Fibroblast of the aortic adventitia (primary cell): ENCODE data around the gene PLEKHA1. TPM values are rescaled to one million over a fixed set of nuclear protein-coding genes. Genes with fewer than 3 reads are reported as not detected.

Experiments
- DNase-seq: peaks from one replicate; pipeline ENCODE4 v3.0.0-alpha.2; 2010; ENCODE audit warnings: low read depth
- H3K4me3 ChIP-seq: 2 replicates; pipeline ENCODE4 v1.5.1; 2011; ENCODE audit warnings: low read depth, mild to moderate bottlenecking, control low read depth, low read length, moderate library complexity
- total RNA-seq: library from RNA; depleted of rRNA; stranded (reverse); fragments of >200 nt; gene quantifications from 2 replicates; pipeline ENCODE4 v1.2.3, GENCODE V29; 2012; ENCODE audit warnings: low replicate concordance
- TF ChIP-seq, protein P1 (sequence below): IDR thresholded peaks from 2 replicates; pipeline ENCODE4 v1.5.1; 2011; ENCODE audit warnings: mild to moderate bottlenecking, low read length, control low read depth, inconsistent platforms; ENCODE audit not compliant: insufficient read depth

The PLEKHA1 gene
- total RNA-seq, result 16.5 and 29.8 TPM in 2 replicates

DNA sequence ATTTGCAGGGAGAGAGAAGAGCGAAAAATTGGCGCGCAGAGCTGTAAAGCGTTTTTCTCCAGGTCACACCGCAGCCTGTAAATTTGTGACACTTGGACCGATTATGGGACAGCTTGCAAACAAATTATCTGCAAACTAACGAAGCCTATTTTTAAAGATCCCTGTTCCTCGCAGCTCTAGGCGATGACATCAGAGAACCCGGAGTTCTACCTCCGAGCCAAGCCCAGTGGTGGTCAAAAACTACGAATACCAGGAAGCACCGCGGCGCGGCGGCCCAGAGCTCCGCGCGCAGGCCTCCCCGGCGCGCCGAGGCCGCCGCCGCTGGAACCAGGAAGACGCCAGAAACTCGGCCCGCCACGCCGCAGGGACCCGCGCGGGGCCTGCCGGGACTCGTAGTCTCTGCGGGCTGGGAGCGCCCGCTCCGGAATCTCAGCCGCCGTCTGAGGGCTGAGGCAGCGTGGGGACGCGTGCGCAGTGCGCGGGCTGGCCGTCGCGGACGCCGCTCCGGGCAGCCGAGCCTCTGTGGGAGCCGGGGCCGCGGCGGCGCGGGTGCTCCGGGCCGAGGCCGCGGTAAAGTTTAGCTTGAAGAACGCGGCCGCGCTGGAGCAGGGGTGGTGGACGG is at the start of gene PLEKHA1:
TSS of gene PLEKHA1 (plus strand) at position 472 of the 622 bp plus-strand sequence. CDS start 18,493 bp downstream, outside the sequence.
- peak within 1 kb of the TSS; percentile 75 for H3K4me3 ChIP-seq
- TF ChIP-seq, protein P1, sequence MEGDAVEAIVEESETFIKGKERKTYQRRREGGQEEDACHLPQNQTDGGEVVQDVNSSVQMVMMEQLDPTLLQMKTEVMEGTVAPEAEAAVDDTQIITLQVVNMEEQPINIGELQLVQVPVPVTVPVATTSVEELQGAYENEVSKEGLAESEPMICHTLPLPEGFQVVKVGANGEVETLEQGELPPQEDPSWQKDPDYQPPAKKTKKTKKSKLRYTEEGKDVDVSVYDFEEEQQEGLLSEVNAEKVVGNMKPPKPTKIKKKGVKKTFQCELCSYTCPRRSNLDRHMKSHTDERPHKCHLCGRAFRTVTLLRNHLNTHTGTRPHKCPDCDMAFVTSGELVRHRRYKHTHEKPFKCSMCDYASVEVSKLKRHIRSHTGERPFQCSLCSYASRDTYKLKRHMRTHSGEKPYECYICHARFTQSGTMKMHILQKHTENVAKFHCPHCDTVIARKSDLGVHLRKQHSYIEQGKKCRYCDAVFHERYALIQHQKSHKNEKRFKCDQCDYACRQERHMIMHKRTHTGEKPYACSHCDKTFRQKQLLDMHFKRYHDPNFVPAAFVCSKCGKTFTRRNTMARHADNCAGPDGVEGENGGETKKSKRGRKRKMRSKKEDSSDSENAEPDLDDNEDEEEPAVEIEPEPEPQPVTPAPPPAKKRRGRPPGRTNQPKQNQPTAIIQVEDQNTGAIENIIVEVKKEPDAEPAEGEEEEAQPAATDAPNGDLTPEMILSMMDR, result no peak
- peak; percentile 89 for DNase-seq

DNA sequence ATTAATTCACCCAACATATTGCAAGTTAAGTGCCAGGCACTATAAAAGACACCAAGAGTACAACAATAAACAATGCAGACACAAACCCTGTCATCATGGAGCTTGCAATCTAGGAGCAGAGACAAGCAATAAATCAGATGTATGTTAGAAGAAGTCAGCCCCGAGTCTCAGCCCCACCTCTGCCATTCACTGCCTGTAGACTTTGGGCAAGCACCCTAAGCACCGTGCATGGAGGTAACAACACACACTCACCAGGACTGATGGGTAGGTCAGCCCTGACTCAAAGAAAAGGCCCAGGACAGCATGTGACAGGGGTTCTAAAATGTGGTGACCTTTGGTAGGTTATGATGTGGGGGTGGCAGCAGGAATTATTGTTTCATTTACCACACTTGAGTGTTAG is 49.3 kb upstream of the PLEKHA1 start:
- TF ChIP-seq, protein P1, result no peak
- DNase-seq, result no peak
- H3K4me3 ChIP-seq, result no peak overlapping the region

DNA sequence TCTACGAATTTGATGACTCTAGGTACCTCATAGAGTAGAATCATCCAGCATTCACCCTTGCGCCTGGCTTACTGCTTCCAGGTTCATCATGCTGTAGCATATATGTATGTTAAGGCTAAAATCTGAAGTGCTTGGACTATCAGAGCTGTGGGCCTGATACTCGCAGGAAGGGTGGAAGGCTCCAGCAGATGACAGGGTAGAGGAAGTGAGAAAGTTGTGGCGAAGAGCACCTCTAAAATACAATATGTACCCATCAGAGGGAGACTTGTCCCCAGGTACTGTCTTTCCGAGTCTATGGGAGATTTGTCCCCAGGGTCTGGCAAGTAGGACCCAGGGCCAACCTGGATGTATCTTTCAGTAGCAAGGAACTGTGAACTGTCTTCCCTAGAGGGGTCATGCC is 48.1 kb upstream of the PLEKHA1 start:
- TF ChIP-seq, protein P1, result no peak
- no peak for DNase-seq

DNA sequence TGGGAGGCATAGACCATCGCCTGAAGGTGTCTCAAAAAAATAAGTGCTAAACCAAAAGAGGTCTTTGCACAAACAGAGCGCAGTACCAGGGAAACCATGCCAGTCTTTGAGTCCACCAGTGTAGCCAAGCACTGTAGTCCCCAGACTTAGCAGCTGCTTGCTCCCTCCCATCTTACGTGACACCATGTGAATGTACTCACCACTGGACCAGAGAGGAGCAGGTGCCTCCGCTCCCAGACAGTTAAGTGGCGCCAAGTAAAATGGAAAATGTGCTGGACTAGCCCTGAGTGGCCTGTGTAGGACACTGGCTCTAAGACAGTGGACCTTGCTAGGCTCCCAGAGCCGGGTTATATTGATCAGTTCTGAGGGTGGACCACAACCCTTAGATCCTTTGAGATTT is 47.7 kb upstream of the PLEKHA1 start:
- no peak overlapping the region for H3K4me3 ChIP-seq
- TF ChIP-seq, protein P1, result no peak

More for the DNA sequence above, 48.1 kb upstream of the PLEKHA1 start:
- H3K4me3 ChIP-seq, result no peak overlapping the region

DNA sequence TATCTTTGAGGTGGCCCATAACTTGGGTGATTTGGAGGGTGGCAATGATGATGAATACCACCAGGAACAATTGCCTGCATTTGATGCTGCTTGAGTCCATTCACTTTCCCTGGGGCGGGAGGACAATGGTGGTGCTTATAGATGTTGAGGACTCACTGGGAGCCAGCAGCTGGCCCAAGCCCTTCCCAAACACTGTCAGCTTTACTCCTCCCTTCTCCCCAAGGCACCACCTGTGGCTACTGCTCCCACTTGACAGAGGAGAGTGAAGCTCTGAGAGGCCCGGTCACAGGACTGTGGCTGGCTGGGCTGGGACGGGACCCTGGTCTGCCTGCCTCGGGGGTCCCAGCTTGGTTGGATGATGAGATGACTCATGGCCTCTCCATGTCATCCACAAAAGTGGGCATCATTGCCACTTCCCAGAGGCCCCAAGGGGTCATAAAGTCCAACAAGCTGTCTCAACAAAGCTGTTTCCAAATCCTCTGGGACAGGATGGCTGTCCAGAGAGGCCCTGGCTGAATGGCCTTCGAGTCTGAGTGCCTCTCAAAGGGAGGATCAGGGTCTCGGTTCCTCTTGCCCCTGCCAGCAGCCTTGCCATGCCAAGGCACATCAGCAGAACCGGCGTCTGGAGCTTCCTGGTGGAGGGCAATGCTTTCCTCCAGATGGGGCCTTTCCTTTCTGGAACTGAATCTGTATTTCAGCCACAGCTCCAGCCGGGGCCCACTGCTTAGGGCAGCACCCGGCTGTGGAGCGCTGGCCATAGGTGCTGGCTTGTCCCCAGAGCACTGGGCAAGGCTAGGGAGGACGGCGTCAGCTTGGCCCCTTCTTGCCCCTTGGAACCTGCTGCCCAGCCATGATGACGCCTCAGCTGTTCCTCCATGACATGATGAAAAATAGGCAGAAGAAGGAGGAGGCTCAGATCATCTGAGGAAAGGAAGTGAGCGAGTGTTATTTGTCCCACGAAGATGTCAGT is 47.0 kb upstream of the PLEKHA1 start:
- DNase-seq, result no peak
- TF ChIP-seq, protein P1, result no peak
- H3K4me3 ChIP-seq, result no peak overlapping the region

More for the DNA sequence above, 47.7 kb upstream of the PLEKHA1 start:
- DNase-seq, result no peak

DNA sequence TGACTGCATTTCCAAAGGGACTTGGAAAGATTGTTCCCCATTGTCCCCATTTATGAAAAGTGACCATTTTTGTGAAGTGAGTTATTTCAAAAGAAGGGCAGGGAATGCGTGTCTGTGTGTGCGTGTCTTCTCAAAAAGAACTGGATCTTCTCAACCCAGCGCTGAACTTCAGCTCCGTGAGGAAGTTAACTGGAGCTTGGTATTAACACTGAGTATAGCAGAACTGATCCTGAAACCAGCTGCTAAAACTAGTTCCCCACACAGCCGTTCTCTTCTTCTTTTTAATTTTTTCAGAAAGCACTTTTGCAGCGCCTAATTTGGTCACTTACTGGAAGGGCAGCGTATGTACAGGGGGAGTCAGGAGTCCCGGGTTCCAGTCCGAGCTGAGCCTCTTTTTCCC is 45.8 kb upstream of the PLEKHA1 start:
- no peak overlapping the region for H3K4me3 ChIP-seq
- no peak for DNase-seq
- TF ChIP-seq, protein P1, result no peak
